ENCODE data around the gene CACNA1S.

The CACNA1S gene
- 0 to 0.49 (median 0.04) reads per million in 4 experiments for total RNA-seq

- no peak for DNase-seq
These were observed at the start of gene CACNA1S for GRCh38 chr1:201112173-201112731. Gene CACNA1S (minus strand): TSS chr1:201112426. CDS start chr1:201112339, 87 bp downstream.

- no peak for DNase-seq
These were observed 45.7 kb upstream of the CACNA1S start for GRCh38 chr1:201157949-201158348.

- no peak for DNase-seq
These were observed 44.6 kb upstream of the CACNA1S start for GRCh38 chr1:201156819-201157218.

- no peak for DNase-seq
These were observed 44.1 kb upstream of the CACNA1S start for GRCh38 chr1:201156346-201156745.

- DNase-seq = no peak
These were observed 43.1 kb upstream of the CACNA1S start for GRCh38 chr1:201155354-201155753.

- DNase-seq = peak; percentile 98
These were observed 42.4 kb upstream of the CACNA1S start, which contains the start of gene TMEM9 for GRCh38 chr1:201154389-201155165. Gene TMEM9 (minus strand): TSS chr1:201154474. CDS start chr1:201153923, 551 bp downstream.

- DNase-seq = no peak
These were observed 41.5 kb upstream of the CACNA1S start for GRCh38 chr1:201153474-201154388.

- no peak for DNase-seq
These were observed 37.2 kb upstream of the CACNA1S start for GRCh38 chr1:201149400-201149799.

- no peak for DNase-seq
These were observed 35.3 kb upstream of the CACNA1S start for GRCh38 chr1:201147396-201148015.

- DNase-seq = no peak
These were observed 34.6 kb upstream of the CACNA1S start for GRCh38 chr1:201146626-201147390.

GRCh38 chr1:201145816-201146215, 33.6 kb upstream of the CACNA1S start:
- no peak for DNase-seq

- no peak for DNase-seq
These were observed 32.9 kb upstream of the CACNA1S start for GRCh38 chr1:201145132-201145531.

- no peak for DNase-seq
These were observed 32.5 kb upstream of the CACNA1S start for GRCh38 chr1:201144701-201145100.

- no peak for DNase-seq
These were observed 31.8 kb upstream of the CACNA1S start for GRCh38 chr1:201143726-201144635.

GRCh38 chr1:201142849-201143725, 30.9 kb upstream of the CACNA1S start:
- DNase-seq = no peak

GRCh38 chr1:201142011-201142848, 30.0 kb upstream of the CACNA1S start:
- no peak for DNase-seq

GRCh38 chr1:201141418-201141817, 29.2 kb upstream of the CACNA1S start:
- no peak for DNase-seq

- DNase-seq = no peak
These were observed 28.7 kb upstream of the CACNA1S start for GRCh38 chr1:201140941-201141260.
